GM21619 (cell line): ENCODE measurements around the gene MLH3.
A peak's percentile ranks its signal among the peaks of the same experiment; 100 is the strongest.
"Not testable (repeated sequence)": the region's sequence is repeated elsewhere in the genome, so short reads cannot be mapped to it uniquely, and the experiment has no call there.

Experiments used
- ATAC-seq: cut with Tn5 transposase; IDR thresholded peaks from one replicate; pipeline ENCODE4 v1.9.1; 2021; ENCODE audit not compliant: unreplicated experiment

The MLH3 gene

GRCh38 chr14:75050852-75051555 is at the start of gene MLH3:
Gene MLH3 (minus strand): TSS chr14:75051467. CDS start chr14:75049655, 1,812 bp downstream.
- ATAC-seq: peak; percentile 70

- no peak for ATAC-seq
These were observed 47.4 kb upstream of the MLH3 start for GRCh38 chr14:75098682-75099081.

- no peak for ATAC-seq
These were observed 46.9 kb upstream of the MLH3 start for GRCh38 chr14:75098212-75098611.

- ATAC-seq: no peak
These were observed 45.7 kb upstream of the MLH3 start for GRCh38 chr14:75096959-75097358.

GRCh38 chr14:75095690-75096089 is 44.4 kb upstream of the MLH3 start:
- no peak for ATAC-seq

GRCh38 chr14:75094896-75095295 is 43.6 kb upstream of the MLH3 start:
- no peak for ATAC-seq

- ATAC-seq: no peak
These were observed 41.4 kb upstream of the MLH3 start for GRCh38 chr14:75092698-75093097.

GRCh38 chr14:75091251-75091650 is 40.0 kb upstream of the MLH3 start:
- ATAC-seq: no peak

GRCh38 chr14:75090353-75090752 is 39.1 kb upstream of the MLH3 start:
- no peak for ATAC-seq

GRCh38 chr14:75088566-75089373 is 37.5 kb upstream of the MLH3 start:
- no peak for ATAC-seq

- ATAC-seq: no peak
These were observed 36.9 kb upstream of the MLH3 start for GRCh38 chr14:75088153-75088552.

- no peak for ATAC-seq
These were observed 33.2 kb upstream of the MLH3 start for GRCh38 chr14:75084513-75084912.

GRCh38 chr14:75083271-75083670 is 32.0 kb upstream of the MLH3 start:
- no peak for ATAC-seq

- no peak for ATAC-seq
These were observed 30.5 kb upstream of the MLH3 start for GRCh38 chr14:75081660-75082229.

- ATAC-seq: no peak
These were observed 28.3 kb upstream of the MLH3 start for GRCh38 chr14:75079521-75079920.

- no peak for ATAC-seq
These were observed 26.5 kb upstream of the MLH3 start for GRCh38 chr14:75077794-75078193.

GRCh38 chr14:75070383-75070782 is 19.1 kb upstream of the MLH3 start:
- ATAC-seq: no peak

- ATAC-seq: no peak
These were observed 18.5 kb upstream of the MLH3 start for GRCh38 chr14:75069811-75070145.

GRCh38 chr14:75069121-75069810 is 18.0 kb upstream of the MLH3 start, which contains the start of gene ZC2HC1C:
Gene ZC2HC1C (plus strand): TSS chr14:75069641. CDS start chr14:75070574, 933 bp downstream.
- ATAC-seq: peak; percentile 69

- no peak for ATAC-seq
These were observed 17.2 kb upstream of the MLH3 start for GRCh38 chr14:75068294-75069120.

GRCh38 chr14:75067765-75068164 is 16.5 kb upstream of the MLH3 start:
- ATAC-seq: not testable (repeated sequence)
